ENCODE data around the gene PLN.

The PLN gene

GRCh38 chr6:118523216-118523615, 24.9 kb upstream of the PLN start:
- Mint-ChIP-seq H3K4me1 (ENCODE audit: low read depth in 2 of 2) (peaks cover 17 to 30% of the 10 kb centered on the region in 2 donors), H3K36me3 (ENCODE audit: insufficient read depth) (peaks cover 34% of the 10 kb centered on the region), H3K4me3 (no peak overlapping the region), H3K9me3 (no peaks in the 10 kb centered on the region), H3K27me3 (no peaks in the 10 kb centered on the region), H3K27ac (no peak overlapping the region)
- ATAC-seq (replicated peaks) (no peak), DNase-seq (no peak)

DNA sequence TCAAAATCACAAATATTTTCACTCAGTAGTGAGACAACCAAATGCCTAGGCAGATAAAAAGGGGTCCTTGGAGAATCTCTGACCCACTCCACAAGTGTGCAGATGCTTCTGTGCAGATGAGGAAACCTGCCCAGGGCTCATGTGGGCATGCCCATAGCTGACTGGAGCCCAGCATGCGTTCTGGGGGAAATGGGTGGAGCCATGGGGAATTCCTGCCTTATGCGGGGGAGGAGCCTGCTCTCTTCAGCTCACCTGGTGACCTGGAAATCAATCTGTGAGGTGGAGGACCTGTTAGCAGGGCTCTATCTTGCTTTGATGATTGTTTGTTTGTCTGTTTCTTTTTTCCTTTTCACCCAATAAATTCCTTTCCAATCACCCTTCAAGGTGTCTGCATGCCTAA, 23.4 kb upstream of the PLN start:
- DNase-seq (no peak), ATAC-seq (replicated peaks) (peak; percentile 27)
- Mint-ChIP-seq H3K36me3 (ENCODE audit: insufficient read depth) (peaks cover 29% of the 10 kb centered on the region), H3K27me3 (no peaks in the 10 kb centered on the region), H3K4me3 (no peak overlapping the region), H3K27ac (peak overlapping the region in 1 of 2 donors; percentile 5), H3K9me3 (no peaks in the 10 kb centered on the region), H3K4me1 (ENCODE audit: low read depth in 2 of 2) (peaks cover 21 to 28% of the 10 kb centered on the region in 2 donors)

- ATAC-seq (replicated peaks) (no peak), DNase-seq (no peak)
- Mint-ChIP-seq H3K27ac (peak overlapping the region in 1 of 2 donors; percentile 15), H3K27me3 (no peaks in the 10 kb centered on the region), H3K4me3 (no peak overlapping the region), H3K4me1 (ENCODE audit: low read depth in 2 of 2) (peaks cover 25 to 34% of the 10 kb centered on the region in 2 donors), H3K9me3 (peaks cover 0 to 2% of the 10 kb centered on the region in 2 donors), H3K36me3 (ENCODE audit: insufficient read depth) (peaks cover 23% of the 10 kb centered on the region)
Measured at GRCh38 chr6:118525913-118526780, 21.9 kb upstream of the PLN start.

DNA sequence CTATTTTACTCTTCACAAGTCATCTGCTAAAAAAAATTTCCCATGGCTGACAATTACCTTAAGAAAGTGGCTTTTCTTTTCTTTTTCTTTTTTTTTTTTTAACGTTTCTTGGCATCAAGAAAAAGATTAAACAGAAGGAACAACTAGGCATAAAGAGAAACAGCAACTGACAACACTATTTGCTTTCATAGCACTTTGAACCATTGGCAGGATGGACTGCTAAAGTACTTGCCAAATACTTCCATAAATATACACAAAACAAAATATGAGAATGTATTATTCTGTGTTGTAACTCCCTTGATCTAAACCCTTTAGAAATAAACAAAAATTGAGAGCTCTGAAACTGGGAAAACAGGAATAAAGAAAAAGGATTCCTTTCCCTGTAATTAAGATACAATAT, 20.0 kb upstream of the PLN start:
- no peak for DNase-seq
- no peak for ATAC-seq (replicated peaks)
- H3K36me3 Mint-ChIP-seq (ENCODE audit: insufficient read depth) = peaks cover 11% of the 10 kb centered on the region
- peaks cover 0 to 2% of the 10 kb centered on the region in 2 donors for H3K9me3 Mint-ChIP-seq
- no peak overlapping the region for H3K27ac Mint-ChIP-seq
- H3K27me3 Mint-ChIP-seq = no peaks in the 10 kb centered on the region
- H3K4me1 Mint-ChIP-seq (ENCODE audit: low read depth in 2 of 2) = peaks cover 29 to 45% of the 10 kb centered on the region in 2 donors
- no peak overlapping the region for H3K4me3 Mint-ChIP-seq

- Mint-ChIP-seq H3K9me3 (peaks cover 0 to 2% of the 10 kb centered on the region in 2 donors), H3K36me3 (ENCODE audit: insufficient read depth) (peaks cover 9% of the 10 kb centered on the region), H3K4me3 (no peak overlapping the region), H3K27me3 (no peaks in the 10 kb centered on the region), H3K27ac (no peak overlapping the region), H3K4me1 (ENCODE audit: low read depth in 2 of 2) (peaks cover 25 to 50% of the 10 kb centered on the region in 2 donors)
- no peak for ATAC-seq (replicated peaks)
- DNase-seq = no peak
Measured at GRCh38 chr6:118529756-118530155, 18.3 kb upstream of the PLN start.

- no peak for DNase-seq
- Mint-ChIP-seq H3K27ac (no peak overlapping the region), H3K4me1 (ENCODE audit: low read depth in 2 of 2) (peaks cover 24 to 44% of the 10 kb centered on the region in 2 donors), H3K9me3 (peaks cover 0 to 2% of the 10 kb centered on the region in 2 donors), H3K4me3 (no peak overlapping the region), H3K36me3 (ENCODE audit: insufficient read depth) (peaks cover 6% of the 10 kb centered on the region), H3K27me3 (no peaks in the 10 kb centered on the region)
- ATAC-seq (replicated peaks) = no peak
Measured at GRCh38 chr6:118530942-118531341, 17.2 kb upstream of the PLN start.

GRCh38 chr6:118535176-118535844, 12.8 kb upstream of the PLN start:
- Mint-ChIP-seq H3K9me3 (peaks cover 0 to 2% of the 10 kb centered on the region in 2 donors), H3K4me1 (ENCODE audit: low read depth in 2 of 2) (peaks cover 14 to 36% of the 10 kb centered on the region in 2 donors), H3K27ac (no peak overlapping the region), H3K4me3 (no peak overlapping the region), H3K36me3 (ENCODE audit: insufficient read depth) (no peaks in the 10 kb centered on the region), H3K27me3 (no peaks in the 10 kb centered on the region)
- ATAC-seq (replicated peaks) = no peak
- DNase-seq = no peak

- DNase-seq (no peak), ATAC-seq (replicated peaks) (no peak)
- Mint-ChIP-seq H3K27ac (no peak overlapping the region), H3K9me3 (no peaks in the 10 kb centered on the region), H3K27me3 (no peaks in the 10 kb centered on the region), H3K4me1 (ENCODE audit: low read depth in 2 of 2) (peaks cover 9 to 30% of the 10 kb centered on the region in 2 donors), H3K36me3 (ENCODE audit: insufficient read depth) (no peaks in the 10 kb centered on the region), H3K4me3 (no peak overlapping the region)
Measured at GRCh38 chr6:118536478-118536877, 11.6 kb upstream of the PLN start.

GRCh38 chr6:118537574-118537973, 10.5 kb upstream of the PLN start:
- ATAC-seq (replicated peaks) = no peak
- H3K36me3 Mint-ChIP-seq (ENCODE audit: insufficient read depth) = no peaks in the 10 kb centered on the region
- no peaks in the 10 kb centered on the region for H3K27me3 Mint-ChIP-seq
- no peak overlapping the region for H3K4me3 Mint-ChIP-seq
- no peak overlapping the region for H3K27ac Mint-ChIP-seq
- DNase-seq = no peak
- no peaks in the 10 kb centered on the region for H3K9me3 Mint-ChIP-seq
- peaks cover 4 to 28% of the 10 kb centered on the region in 2 donors for H3K4me1 Mint-ChIP-seq (ENCODE audit: low read depth in 2 of 2)

- no peak for ATAC-seq (replicated peaks)
- Mint-ChIP-seq H3K27me3 (no peaks in the 10 kb centered on the region), H3K9me3 (no peaks in the 10 kb centered on the region), H3K4me3 (no peak overlapping the region), H3K4me1 (ENCODE audit: low read depth in 2 of 2) (peaks cover 4 to 27% of the 10 kb centered on the region in 2 donors), H3K27ac (no peak overlapping the region), H3K36me3 (ENCODE audit: insufficient read depth) (no peaks in the 10 kb centered on the region)
- DNase-seq = no peak
Measured at GRCh38 chr6:118542184-118542952, 5.7 kb upstream of the PLN start.

DNA sequence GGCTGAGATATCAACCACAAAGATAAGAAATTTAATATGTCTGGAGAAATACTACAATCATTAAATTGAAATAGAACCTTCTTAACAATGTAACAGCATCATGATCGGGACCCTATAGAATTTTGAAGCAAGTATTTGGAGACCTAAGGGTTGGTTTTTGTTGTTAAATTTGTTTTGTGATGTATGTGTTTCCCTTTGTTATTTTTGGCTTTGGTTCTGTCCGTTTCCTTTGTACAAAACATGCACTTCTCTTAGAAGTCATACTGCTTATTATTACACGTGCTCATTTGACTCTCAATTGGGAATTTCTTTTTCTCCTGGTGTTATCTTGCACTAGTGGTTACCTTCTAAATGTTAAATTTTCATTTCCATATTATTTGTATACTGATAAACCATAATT, 4.0 kb upstream of the PLN start:
- Mint-ChIP-seq H3K4me3 (no peak overlapping the region), H3K4me1 (ENCODE audit: low read depth in 2 of 2) (peaks cover 7 to 28% of the 10 kb centered on the region in 2 donors), H3K9me3 (no peaks in the 10 kb centered on the region), H3K36me3 (ENCODE audit: insufficient read depth) (no peaks in the 10 kb centered on the region), H3K27ac (no peak overlapping the region), H3K27me3 (no peaks in the 10 kb centered on the region)
- no peak for ATAC-seq (replicated peaks)
- no peak for DNase-seq

DNA sequence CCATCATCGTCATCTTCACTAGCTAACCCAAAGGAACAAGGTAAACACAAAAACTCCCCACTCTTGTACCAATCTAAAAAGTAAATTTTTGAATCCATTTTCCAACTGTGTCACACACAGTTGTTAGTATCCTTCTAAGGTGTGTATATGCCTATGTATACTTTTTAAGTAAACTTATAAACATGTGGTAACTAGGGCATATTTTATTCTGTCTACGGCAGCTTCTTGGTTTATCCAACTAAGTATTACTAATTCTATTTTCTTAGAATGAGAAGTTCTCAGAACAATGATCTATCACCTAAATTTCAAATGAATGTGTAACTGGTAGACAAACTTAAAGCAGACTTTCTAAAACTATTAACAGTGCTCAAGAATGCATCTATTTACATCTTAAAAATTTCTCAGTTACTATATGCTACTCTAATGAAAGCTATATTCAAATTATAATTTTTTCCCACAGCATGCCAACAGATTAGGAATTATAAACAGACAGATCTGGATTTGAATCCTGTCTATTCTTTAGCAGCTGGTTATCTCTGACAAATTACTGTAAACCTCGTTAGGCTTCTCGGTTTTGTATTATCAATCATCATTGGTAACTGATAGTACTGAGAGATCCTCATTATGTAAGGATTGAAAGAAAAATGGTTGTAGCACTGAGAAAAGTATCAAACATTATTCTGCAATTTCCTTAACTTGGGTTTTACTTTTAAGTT, 1.8 kb upstream of the PLN start:
- no peaks in the 10 kb centered on the region for H3K27me3 Mint-ChIP-seq
- H3K36me3 Mint-ChIP-seq (ENCODE audit: insufficient read depth) = no peaks in the 10 kb centered on the region
- peak overlapping the region in 1 of 2 donors; percentile 19 for H3K27ac Mint-ChIP-seq
- no peak for DNase-seq
- peaks cover 10 to 33% of the 10 kb centered on the region in 2 donors for H3K4me1 Mint-ChIP-seq (ENCODE audit: low read depth in 2 of 2)
- ATAC-seq (replicated peaks) = no peak
- H3K4me3 Mint-ChIP-seq = no peak overlapping the region
- H3K9me3 Mint-ChIP-seq = no peaks in the 10 kb centered on the region

- DNase-seq (no peak), ATAC-seq (replicated peaks) (no peak)
- Mint-ChIP-seq H3K27ac (no peak overlapping the region), H3K4me1 (ENCODE audit: low read depth in 2 of 2) (peaks cover 10 to 34% of the 10 kb centered on the region in 2 donors), H3K27me3 (no peaks in the 10 kb centered on the region), H3K4me3 (no peak overlapping the region), H3K36me3 (ENCODE audit: insufficient read depth) (no peaks in the 10 kb centered on the region), H3K9me3 (no peaks in the 10 kb centered on the region)
Measured at GRCh38 chr6:118546880-118547218, 1.2 kb upstream of the PLN start.

All from effector memory CD8-positive, alpha-beta T cell (primary cell).